ENCODE data around the gene CDC7. TPM values are rescaled to one million over a fixed set of nuclear protein-coding genes. Genes with fewer than 3 reads are reported as not detected.

The CDC7 gene
- total RNA-seq, 1 donor from 2014 or later = 2.7 TPM

GRCh38 chr1:91549041-91549735 lies 48.5 kb downstream of the CDC7 start:
- no peaks in the 10 kb centered on the region for H3K27me3 ChIP-seq
- DNase-seq (ENCODE audit: low spot score in 2 of 2) = no peak
- intact Hi-C loops (cut with DNase I) = no loop called here
- no peaks in the 10 kb centered on the region for H3K9me3 ChIP-seq
- no peak for TF ChIP-seq CTCF (IDR thresholded peaks at IDR 0.05)
- H3K36me3 ChIP-seq = no peaks in the 10 kb centered on the region
- no peak overlapping the region for H3K4me3 ChIP-seq
- peaks cover 3 to 6% of the 10 kb centered on the region in 2 donors for H3K4me1 ChIP-seq
- no peak overlapping the region for H3K27ac ChIP-seq

- Histone ChIP-seq H3K4me3 (no peak overlapping the region), H3K27me3 (no peaks in the 10 kb centered on the region), H3K4me1 (peaks cover 3 to 9% of the 10 kb centered on the region in 2 donors), H3K36me3 (no peaks in the 10 kb centered on the region), H3K27ac (no peak overlapping the region), H3K9me3 (no peaks in the 10 kb centered on the region)
- no peak for TF ChIP-seq CTCF (IDR thresholded peaks at IDR 0.05)
- intact Hi-C loops (cut with DNase I) = loop anchor here (5.0 kb wide), 2 partner anchors 231 to 336 kb away; partner anchors contain the start of gene TGFBR3
- DNase-seq (ENCODE audit: low spot score in 2 of 2) = no peak
Measured at GRCh38 chr1:91550961-91551360, 50.3 kb downstream of the CDC7 start.

- no peaks in the 10 kb centered on the region for H3K9me3 ChIP-seq
- no peaks in the 10 kb centered on the region for H3K27me3 ChIP-seq
- H3K4me1 ChIP-seq = peaks cover 3 to 9% of the 10 kb centered on the region in 2 donors
- H3K36me3 ChIP-seq = no peaks in the 10 kb centered on the region
- no peak for TF ChIP-seq CTCF (IDR thresholded peaks at IDR 0.05)
- DNase-seq (ENCODE audit: low spot score in 2 of 2) = no peak
- no peak overlapping the region for H3K4me3 ChIP-seq
- intact Hi-C loops (cut with DNase I) = loop anchor here (5.0 kb wide), 2 partner anchors 230 to 335 kb away; partner anchors contain the start of gene TGFBR3
- no peak overlapping the region for H3K27ac ChIP-seq
Measured at GRCh38 chr1:91552091-91552490, 51.4 kb downstream of the CDC7 start.

GRCh38 chr1:91552596-91552995 lies 51.9 kb downstream of the CDC7 start:
- DNase-seq (ENCODE audit: low spot score in 2 of 2) = no peak
- no peaks in the 10 kb centered on the region for H3K27me3 ChIP-seq
- no peak overlapping the region for H3K27ac ChIP-seq
- H3K4me1 ChIP-seq = peaks cover 3 to 9% of the 10 kb centered on the region in 2 donors
- H3K36me3 ChIP-seq = no peaks in the 10 kb centered on the region
- H3K9me3 ChIP-seq = no peaks in the 10 kb centered on the region
- intact Hi-C loops (cut with DNase I) = loop anchor here (5.0 kb wide), 2 partner anchors 230 to 335 kb away; partner anchors contain the start of gene TGFBR3
- TF ChIP-seq CTCF (IDR thresholded peaks at IDR 0.05) = no peak
- no peak overlapping the region for H3K4me3 ChIP-seq

GRCh38 chr1:91553177-91553591 lies 52.5 kb downstream of the CDC7 start:
- peak in 1 of 2 donors; percentile 79 for DNase-seq (ENCODE audit: low spot score in 2 of 2)
- no peaks in the 10 kb centered on the region for H3K27me3 ChIP-seq
- H3K9me3 ChIP-seq = no peaks in the 10 kb centered on the region
- TF ChIP-seq CTCF (IDR thresholded peaks at IDR 0.05) = no peak
- peak overlapping the region; percentile 59 to 63 for H3K27ac ChIP-seq
- peaks cover 3 to 9% of the 10 kb centered on the region in 2 donors for H3K4me1 ChIP-seq
- no peaks in the 10 kb centered on the region for H3K36me3 ChIP-seq
- no peak overlapping the region for H3K4me3 ChIP-seq
- intact Hi-C loops (cut with DNase I) = loop anchor here (1.0 to 5.0 kb wide), 3 partner anchors 17 to 334 kb away; partner anchors contain the start of gene TGFBR3

Data from ascending aorta (tissue), 2 donors.